ENCODE data around the gene IGLON5. TPM values are rescaled to one million over a fixed set of nuclear protein-coding genes. Genes with fewer than 3 reads are reported as not detected.

The IGLON5 gene
- total RNA-seq, 4 donors from 2014 or later = not detected

GRCh38 chr19:51296336-51297093 is 14.9 kb upstream of the IGLON5 start:
- no peak for DNase-seq
- intact Hi-C loops (cut with DNase I) = no loop called here
- H3K36me3 ChIP-seq = no peaks in the 10 kb centered on the region
- no peaks in the 10 kb centered on the region for H3K9me3 ChIP-seq
- WGBS, 2 donors = 43 to 57% methylated on average over 6 to 8 of the region's 9 CpGs
- H3K27ac ChIP-seq = no peak overlapping the region
- TF ChIP-seq POLR2A (IDR thresholded peaks at IDR 0.05) = no peak
- TF ChIP-seq CTCF (IDR thresholded peaks at IDR 0.05) = no peak
- H3K27me3 ChIP-seq = peaks cover 0 to 50% (median 2%) of the 10 kb centered on the region in 4 donors
- H3K4me3 ChIP-seq = no peak overlapping the region
- no peaks in the 10 kb centered on the region for H3K4me1 ChIP-seq

- no peak for DNase-seq
- no peak overlapping the region for H3K4me3 ChIP-seq
- no peaks in the 10 kb centered on the region for H3K36me3 ChIP-seq
- H3K27me3 ChIP-seq = peaks cover 0 to 45% (median 2%) of the 10 kb centered on the region in 4 donors
- peaks cover 0 to 4% (median 0%) of the 10 kb centered on the region in 3 donors for H3K9me3 ChIP-seq
- intact Hi-C loops (cut with DNase I) = no loop called here
- no peak overlapping the region for H3K27ac ChIP-seq
- TF ChIP-seq CTCF (IDR thresholded peaks at IDR 0.05) (no peak), POLR2A (IDR thresholded peaks at IDR 0.05) (no peak)
- WGBS, 2 donors = 47 to 74% methylated on average over 3 to 5 of the region's 5 CpGs
- no peaks in the 10 kb centered on the region for H3K4me1 ChIP-seq
Observed at GRCh38 chr19:51297406-51297805, 14.0 kb upstream of the IGLON5 start.

- Histone ChIP-seq H3K27me3 (peaks cover 0 to 25% (median 0%) of the 10 kb centered on the region in 4 donors), H3K36me3 (no peaks in the 10 kb centered on the region), H3K27ac (no peak overlapping the region), H3K4me1 (no peaks in the 10 kb centered on the region), H3K4me3 (no peak overlapping the region), H3K9me3 (peaks cover 0 to 9% (median 0%) of the 10 kb centered on the region in 3 donors)
- WGBS, 2 donors = 66 to 70% methylated on average over 5 of the region's 7 CpGs
- intact Hi-C loops (cut with DNase I) = no loop called here
- no peak for TF ChIP-seq CTCF (IDR thresholded peaks at IDR 0.05)
- no peak for TF ChIP-seq POLR2A (IDR thresholded peaks at IDR 0.05)
- DNase-seq = no peak
Observed at GRCh38 chr19:51301266-51301665, 10.2 kb upstream of the IGLON5 start.

- peaks cover 0 to 54% (median 2%) of the 10 kb centered on the region in 4 donors for H3K27me3 ChIP-seq
- intact Hi-C loops (cut with DNase I) = no loop called here
- TF ChIP-seq POLR2A (IDR thresholded peaks at IDR 0.05) (no peak), CTCF (IDR thresholded peaks at IDR 0.05) (no peak)
- no peak for DNase-seq
- no peaks in the 10 kb centered on the region for H3K36me3 ChIP-seq
- H3K27ac ChIP-seq = no peak overlapping the region
- H3K9me3 ChIP-seq = peaks cover 0 to 28% (median 0%) of the 10 kb centered on the region in 3 donors
- H3K4me1 ChIP-seq = no peaks in the 10 kb centered on the region
- H3K4me3 ChIP-seq = no peak overlapping the region
- 64 to 77% methylated on average over 3 of the region's 3 CpGs for WGBS, 2 donors
Observed at GRCh38 chr19:51305479-51305878, 6.0 kb upstream of the IGLON5 start.

- Histone ChIP-seq H3K4me1 (no peaks in the 10 kb centered on the region), H3K36me3 (no peaks in the 10 kb centered on the region), H3K27ac (no peak overlapping the region), H3K4me3 (no peak overlapping the region), H3K27me3 (peaks cover 0 to 79% (median 2%) of the 10 kb centered on the region in 4 donors), H3K9me3 (no peaks in the 10 kb centered on the region)
- no peak for DNase-seq
- 54 to 75% methylated on average over 3 of the region's 8 CpGs for WGBS, 2 donors
- intact Hi-C loops (cut with DNase I) = no loop called here
- TF ChIP-seq POLR2A (IDR thresholded peaks at IDR 0.05) = no peak
- TF ChIP-seq CTCF (IDR thresholded peaks at IDR 0.05) = no peak
Observed at GRCh38 chr19:51316688-51317087, 5.2 kb downstream of the IGLON5 start.
